Measurements from ENCODE around the gene DPP10.

Gene DPP10

DNA sequence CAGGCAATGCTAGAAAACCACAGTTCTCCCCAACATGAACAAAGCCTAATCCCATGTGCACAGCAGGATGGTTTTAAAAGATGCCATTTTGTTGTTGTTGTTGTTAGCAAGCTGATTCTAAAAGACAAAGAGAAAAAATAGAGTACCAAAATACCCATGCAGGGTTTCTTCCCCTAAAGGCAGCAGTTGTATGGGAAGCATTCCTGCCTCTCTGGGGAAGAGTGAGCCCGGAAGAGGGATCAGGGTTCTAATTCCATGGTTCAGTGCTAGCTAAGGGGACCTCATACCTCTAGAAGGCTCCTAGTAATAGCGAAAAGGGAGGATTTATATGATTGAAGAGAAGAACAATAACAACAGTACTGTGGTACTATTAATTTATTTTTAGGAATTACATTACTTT lies 327.6 kb downstream of the DPP10 start (continued):
- TF ChIP-seq, protein P1, sequence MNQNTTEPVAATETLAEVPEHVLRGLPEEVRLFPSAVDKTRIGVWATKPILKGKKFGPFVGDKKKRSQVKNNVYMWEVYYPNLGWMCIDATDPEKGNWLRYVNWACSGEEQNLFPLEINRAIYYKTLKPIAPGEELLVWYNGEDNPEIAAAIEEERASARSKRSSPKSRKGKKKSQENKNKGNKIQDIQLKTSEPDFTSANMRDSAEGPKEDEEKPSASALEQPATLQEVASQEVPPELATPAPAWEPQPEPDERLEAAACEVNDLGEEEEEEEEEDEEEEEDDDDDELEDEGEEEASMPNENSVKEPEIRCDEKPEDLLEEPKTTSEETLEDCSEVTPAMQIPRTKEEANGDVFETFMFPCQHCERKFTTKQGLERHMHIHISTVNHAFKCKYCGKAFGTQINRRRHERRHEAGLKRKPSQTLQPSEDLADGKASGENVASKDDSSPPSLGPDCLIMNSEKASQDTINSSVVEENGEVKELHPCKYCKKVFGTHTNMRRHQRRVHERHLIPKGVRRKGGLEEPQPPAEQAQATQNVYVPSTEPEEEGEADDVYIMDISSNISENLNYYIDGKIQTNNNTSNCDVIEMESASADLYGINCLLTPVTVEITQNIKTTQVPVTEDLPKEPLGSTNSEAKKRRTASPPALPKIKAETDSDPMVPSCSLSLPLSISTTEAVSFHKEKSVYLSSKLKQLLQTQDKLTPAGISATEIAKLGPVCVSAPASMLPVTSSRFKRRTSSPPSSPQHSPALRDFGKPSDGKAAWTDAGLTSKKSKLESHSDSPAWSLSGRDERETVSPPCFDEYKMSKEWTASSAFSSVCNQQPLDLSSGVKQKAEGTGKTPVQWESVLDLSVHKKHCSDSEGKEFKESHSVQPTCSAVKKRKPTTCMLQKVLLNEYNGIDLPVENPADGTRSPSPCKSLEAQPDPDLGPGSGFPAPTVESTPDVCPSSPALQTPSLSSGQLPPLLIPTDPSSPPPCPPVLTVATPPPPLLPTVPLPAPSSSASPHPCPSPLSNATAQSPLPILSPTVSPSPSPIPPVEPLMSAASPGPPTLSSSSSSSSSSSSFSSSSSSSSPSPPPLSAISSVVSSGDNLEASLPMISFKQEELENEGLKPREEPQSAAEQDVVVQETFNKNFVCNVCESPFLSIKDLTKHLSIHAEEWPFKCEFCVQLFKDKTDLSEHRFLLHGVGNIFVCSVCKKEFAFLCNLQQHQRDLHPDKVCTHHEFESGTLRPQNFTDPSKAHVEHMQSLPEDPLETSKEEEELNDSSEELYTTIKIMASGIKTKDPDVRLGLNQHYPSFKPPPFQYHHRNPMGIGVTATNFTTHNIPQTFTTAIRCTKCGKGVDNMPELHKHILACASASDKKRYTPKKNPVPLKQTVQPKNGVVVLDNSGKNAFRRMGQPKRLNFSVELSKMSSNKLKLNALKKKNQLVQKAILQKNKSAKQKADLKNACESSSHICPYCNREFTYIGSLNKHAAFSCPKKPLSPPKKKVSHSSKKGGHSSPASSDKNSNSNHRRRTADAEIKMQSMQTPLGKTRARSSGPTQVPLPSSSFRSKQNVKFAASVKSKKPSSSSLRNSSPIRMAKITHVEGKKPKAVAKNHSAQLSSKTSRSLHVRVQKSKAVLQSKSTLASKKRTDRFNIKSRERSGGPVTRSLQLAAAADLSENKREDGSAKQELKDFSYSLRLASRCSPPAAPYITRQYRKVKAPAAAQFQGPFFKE (tag by site-specific recombination; IDR thresholded peaks at IDR 0.05; ENCODE audit: borderline replicate concordance) = no peak
- no peak for TF ChIP-seq ZNF548 (tag by site-specific recombination; IDR thresholded peaks at IDR 0.05)
- no peak for TF ChIP-seq KLF9 (tag by site-specific recombination; IDR thresholded peaks at IDR 0.05; ENCODE audit: low read depth)
- TF ChIP-seq, protein P2, sequence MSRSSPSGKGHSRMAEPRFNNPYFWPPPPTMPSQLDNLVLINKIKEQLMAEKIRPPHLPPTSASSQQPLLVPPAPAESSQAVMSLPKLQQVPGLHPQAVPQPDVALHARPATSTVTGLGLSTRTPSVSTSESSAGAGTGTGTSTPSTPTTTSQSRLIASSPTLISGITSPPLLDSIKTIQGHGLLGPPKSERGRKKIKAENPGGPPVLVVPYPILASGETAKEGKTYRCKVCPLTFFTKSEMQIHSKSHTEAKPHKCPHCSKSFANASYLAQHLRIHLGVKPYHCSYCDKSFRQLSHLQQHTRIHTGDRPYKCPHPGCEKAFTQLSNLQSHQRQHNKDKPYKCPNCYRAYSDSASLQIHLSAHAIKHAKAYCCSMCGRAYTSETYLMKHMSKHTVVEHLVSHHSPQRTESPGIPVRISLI (tag by site-specific recombination; IDR thresholded peaks at IDR 0.05) = no peak

DNA sequence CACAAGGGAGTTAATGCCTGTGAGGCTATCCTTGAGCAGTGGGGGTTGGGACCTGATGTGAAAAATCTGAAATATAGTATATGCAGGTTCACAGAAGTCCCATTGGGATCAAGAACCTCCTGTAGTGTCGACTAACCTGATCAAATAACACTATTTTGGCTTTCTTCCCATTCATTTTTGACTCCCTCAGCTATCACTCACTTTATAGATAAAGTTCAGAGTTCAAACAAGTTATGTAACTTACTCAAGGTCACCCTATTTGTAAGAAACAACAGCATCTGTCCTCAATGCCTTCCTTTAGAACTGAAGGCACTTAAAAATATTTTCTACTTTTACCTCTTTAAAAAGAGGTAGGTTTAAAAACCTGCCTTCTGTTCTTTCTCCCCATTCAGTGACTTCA lies 341.6 kb downstream of the DPP10 start:
- Histone ChIP-seq H3K4me1 (ENCODE audit: control insufficient read depth, insufficient read depth, low read length) (no peaks in the 10 kb centered on the region), H3K27ac (ENCODE audit: extremely low read depth, low read depth, low read length) (no peak overlapping the region), H3K9me3 (ENCODE audit: control insufficient read depth, insufficient read depth, low read depth, low read length) (no peaks in the 10 kb centered on the region), H3K36me3 (ENCODE audit: control insufficient read depth in 2 of 2, insufficient read depth in 1 of 2, low read length in 2 of 2) (no peaks in the 10 kb centered on the region), H3K4me3 (ENCODE audit: low read depth, low read length) (no peak overlapping the region)
- ChIA-PET CTCF (no interaction called here), POLR2A (no interaction called here)
- no peak for TF ChIP-seq ZNF777 (tag by site-specific recombination; IDR thresholded peaks at IDR 0.05; ENCODE audit: borderline replicate concordance)
- TF ChIP-seq BCL11B (tag by site-specific recombination; IDR thresholded peaks at IDR 0.05; ENCODE audit: low read depth) = no peak
- no peak for TF ChIP-seq ZNF157 (tag by site-specific recombination; IDR thresholded peaks at IDR 0.05)
- no peak for TF ChIP-seq ZNF311 (tag by site-specific recombination; IDR thresholded peaks at IDR 0.05; ENCODE audit: borderline replicate concordance)
- TF ChIP-seq, protein P3, sequence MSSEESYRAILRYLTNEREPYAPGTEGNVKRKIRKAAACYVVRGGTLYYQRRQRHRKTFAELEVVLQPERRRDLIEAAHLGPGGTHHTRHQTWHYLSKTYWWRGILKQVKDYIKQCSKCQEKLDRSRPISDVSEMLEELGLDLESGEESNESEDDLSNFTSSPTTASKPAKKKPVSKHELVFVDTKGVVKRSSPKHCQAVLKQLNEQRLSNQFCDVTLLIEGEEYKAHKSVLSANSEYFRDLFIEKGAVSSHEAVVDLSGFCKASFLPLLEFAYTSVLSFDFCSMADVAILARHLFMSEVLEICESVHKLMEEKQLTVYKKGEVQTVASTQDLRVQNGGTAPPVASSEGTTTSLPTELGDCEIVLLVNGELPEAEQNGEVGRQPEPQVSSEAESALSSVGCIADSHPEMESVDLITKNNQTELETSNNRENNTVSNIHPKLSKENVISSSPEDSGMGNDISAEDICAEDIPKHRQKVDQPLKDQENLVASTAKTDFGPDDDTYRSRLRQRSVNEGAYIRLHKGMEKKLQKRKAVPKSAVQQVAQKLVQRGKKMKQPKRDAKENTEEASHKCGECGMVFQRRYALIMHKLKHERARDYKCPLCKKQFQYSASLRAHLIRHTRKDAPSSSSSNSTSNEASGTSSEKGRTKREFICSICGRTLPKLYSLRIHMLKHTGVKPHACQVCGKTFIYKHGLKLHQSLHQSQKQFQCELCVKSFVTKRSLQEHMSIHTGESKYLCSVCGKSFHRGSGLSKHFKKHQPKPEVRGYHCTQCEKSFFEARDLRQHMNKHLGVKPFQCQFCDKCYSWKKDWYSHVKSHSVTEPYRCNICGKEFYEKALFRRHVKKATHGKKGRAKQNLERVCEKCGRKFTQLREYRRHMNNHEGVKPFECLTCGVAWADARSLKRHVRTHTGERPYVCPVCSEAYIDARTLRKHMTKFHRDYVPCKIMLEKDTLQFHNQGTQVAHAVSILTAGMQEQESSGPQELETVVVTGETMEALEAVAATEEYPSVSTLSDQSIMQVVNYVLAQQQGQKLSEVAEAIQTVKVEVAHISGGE (tag by site-specific recombination; conservative IDR thresholded peaks at IDR 0.05; ENCODE audit: low read depth) = no peak
- no peak for TF ChIP-seq ZBTB48 (tag by site-specific recombination; IDR thresholded peaks at IDR 0.05)
- no peak for TF ChIP-seq ZNF174 (tag by site-specific recombination; IDR thresholded peaks at IDR 0.05)
- TF ChIP-seq ZEB2 (tag by site-specific recombination; IDR thresholded peaks at IDR 0.05) = no peak
- TF ChIP-seq ZNF133 (tag by site-specific recombination; IDR thresholded peaks at IDR 0.05) = no peak
